ENCODE measurements around the gene YIPF3.

YIPF3 gene

GRCh38 chr6:43464337-43464736 is 52.4 kb downstream of the YIPF3 start:
- DNase-seq (ENCODE audit: low read depth in 2 of 2) = no peak

- DNase-seq (ENCODE audit: low read depth in 2 of 2) = no peak
Observed at GRCh38 chr6:43461936-43462335, 54.8 kb downstream of the YIPF3 start.
